ENCODE measurements around the gene TRPC6. TPM values are rescaled to one million over a fixed set of nuclear protein-coding genes. Genes with fewer than 3 reads are reported as not detected.

The TRPC6 gene
- total RNA-seq (ENCODE audit: low replicate concordance): under 0.01 and 9.8 TPM in 2 replicates

GRCh38 chr11:101583251-101584128 is at the start of gene TRPC6:
Gene TRPC6, minus strand, starts transcription at chr11:101584007. Its CDS starts 504 bp downstream, at chr11:101583503.

